ENCODE results near the gene KCTD13.
A peak's percentile ranks its signal among the peaks of the same experiment; 100 is the strongest.
"Not testable (repeated sequence)": the region's sequence is repeated elsewhere in the genome, so short reads cannot be mapped to it uniquely, and the experiment has no call there.

The KCTD13 gene

GRCh38 chr16:29921034-29921385, 5.0 kb downstream of the KCTD13 start:
- peaks cover 55% of the 10 kb centered on the region for H3K36me3 Mint-ChIP-seq (ENCODE audit: low read depth)
- H3K9me3 Mint-ChIP-seq: no peaks in the 10 kb centered on the region
- H3K27me3 Mint-ChIP-seq: no peaks in the 10 kb centered on the region
- no peak overlapping the region for H3K4me3 Mint-ChIP-seq
- peaks cover 23% of the 10 kb centered on the region for H3K4me1 Mint-ChIP-seq (ENCODE audit: low read depth)
- H3K27ac Mint-ChIP-seq: no peak overlapping the region

GRCh38 chr16:29920288-29921033, 5.6 kb downstream of the KCTD13 start:
- no peaks in the 10 kb centered on the region for H3K9me3 Mint-ChIP-seq
- H3K36me3 Mint-ChIP-seq (ENCODE audit: low read depth): peaks cover 60% of the 10 kb centered on the region
- no peaks in the 10 kb centered on the region for H3K27me3 Mint-ChIP-seq
- H3K27ac Mint-ChIP-seq: no peak overlapping the region
- H3K4me3 Mint-ChIP-seq: no peak overlapping the region
- peaks cover 29% of the 10 kb centered on the region for H3K4me1 Mint-ChIP-seq (ENCODE audit: low read depth)

- no peak overlapping the region for H3K4me3 Mint-ChIP-seq
- H3K27me3 Mint-ChIP-seq: no peaks in the 10 kb centered on the region
- peaks cover 16% of the 10 kb centered on the region for H3K4me1 Mint-ChIP-seq (ENCODE audit: low read depth)
- H3K36me3 Mint-ChIP-seq (ENCODE audit: low read depth): peaks cover 58% of the 10 kb centered on the region
- H3K27ac Mint-ChIP-seq: no peak overlapping the region
- H3K9me3 Mint-ChIP-seq: no peaks in the 10 kb centered on the region
Measured at GRCh38 chr16:29916979-29917378, 9.0 kb downstream of the KCTD13 start.

- H3K27me3 Mint-ChIP-seq: no peaks in the 10 kb centered on the region
- H3K27ac Mint-ChIP-seq: peak overlapping the region; percentile 50
- H3K4me3 Mint-ChIP-seq: no peak overlapping the region
- H3K36me3 Mint-ChIP-seq (ENCODE audit: low read depth): peaks cover 50% of the 10 kb centered on the region
- no peaks in the 10 kb centered on the region for H3K9me3 Mint-ChIP-seq
- peaks cover 16% of the 10 kb centered on the region for H3K4me1 Mint-ChIP-seq (ENCODE audit: low read depth)
Measured at GRCh38 chr16:29915590-29916247, 10.3 kb downstream of the KCTD13 start.

GRCh38 chr16:29913514-29913913, 12.5 kb downstream of the KCTD13 start:
- Mint-ChIP-seq H3K27ac (no peak overlapping the region), H3K9me3 (no peaks in the 10 kb centered on the region)

GRCh38 chr16:29912087-29912486, 13.9 kb downstream of the KCTD13 start:
- Mint-ChIP-seq H3K27me3 (no peaks in the 10 kb centered on the region), H3K4me3 (no peak overlapping the region), H3K4me1 (ENCODE audit: low read depth) (peaks cover 16% of the 10 kb centered on the region), H3K27ac (no peak overlapping the region), H3K9me3 (no peaks in the 10 kb centered on the region), H3K36me3 (ENCODE audit: low read depth) (peaks cover 31% of the 10 kb centered on the region)

More at GRCh38 chr16:29913514-29913913, 12.5 kb downstream of the KCTD13 start:
- Mint-ChIP-seq H3K4me3 (no peak overlapping the region), H3K4me1 (ENCODE audit: low read depth) (peaks cover 16% of the 10 kb centered on the region), H3K36me3 (ENCODE audit: low read depth) (peaks cover 38% of the 10 kb centered on the region), H3K27me3 (no peaks in the 10 kb centered on the region)

- Mint-ChIP-seq H3K27me3 (no peaks in the 10 kb centered on the region), H3K4me1 (ENCODE audit: low read depth) (peaks cover 13% of the 10 kb centered on the region), H3K9me3 (no peaks in the 10 kb centered on the region), H3K27ac (no peak overlapping the region), H3K4me3 (no peak overlapping the region), H3K36me3 (ENCODE audit: low read depth) (peaks cover 27% of the 10 kb centered on the region)
Measured at GRCh38 chr16:29911676-29912010, 14.4 kb downstream of the KCTD13 start.

- Mint-ChIP-seq H3K27ac (no peak overlapping the region), H3K27me3 (no peaks in the 10 kb centered on the region), H3K36me3 (ENCODE audit: low read depth) (peaks cover 24% of the 10 kb centered on the region), H3K9me3 (no peaks in the 10 kb centered on the region), H3K4me1 (ENCODE audit: low read depth) (peaks cover 8% of the 10 kb centered on the region), H3K4me3 (no peak overlapping the region)
Measured at GRCh38 chr16:29910819-29911675, 15.0 kb downstream of the KCTD13 start.

- not testable (repeated sequence) for H3K4me3 Mint-ChIP-seq; H3K9me3 Mint-ChIP-seq; H3K4me1 Mint-ChIP-seq (ENCODE audit: low read depth); H3K27ac Mint-ChIP-seq; H3K27me3 Mint-ChIP-seq
- peaks cover 14% of the 10 kb centered on the region for H3K36me3 Mint-ChIP-seq (ENCODE audit: low read depth)
Measured at GRCh38 chr16:29909851-29910250, 16.2 kb downstream of the KCTD13 start.

GRCh38 chr16:29909391-29909790, 16.6 kb downstream of the KCTD13 start:
- Mint-ChIP-seq H3K4me3 (no peak overlapping the region), H3K36me3 (ENCODE audit: low read depth) (peaks cover 14% of the 10 kb centered on the region), H3K9me3 (no peaks in the 10 kb centered on the region), H3K27me3 (no peaks in the 10 kb centered on the region), H3K27ac (peak overlapping the region; percentile 37), H3K4me1 (ENCODE audit: low read depth) (no peaks in the 10 kb centered on the region)

- Mint-ChIP-seq H3K27ac (no peak overlapping the region), H3K4me3 (no peak overlapping the region), H3K36me3 (ENCODE audit: low read depth) (peaks cover 14% of the 10 kb centered on the region), H3K27me3 (no peaks in the 10 kb centered on the region), H3K4me1 (ENCODE audit: low read depth) (no peaks in the 10 kb centered on the region), H3K9me3 (no peaks in the 10 kb centered on the region)
Measured at GRCh38 chr16:29908719-29909220, 17.3 kb downstream of the KCTD13 start.

GRCh38 chr16:29907973-29908372, 18.1 kb downstream of the KCTD13 start:
- Mint-ChIP-seq H3K27me3 (no peaks in the 10 kb centered on the region), H3K27ac (no peak overlapping the region), H3K36me3 (ENCODE audit: low read depth) (peaks cover 8% of the 10 kb centered on the region), H3K4me1 (ENCODE audit: low read depth) (peaks cover 4% of the 10 kb centered on the region), H3K9me3 (no peaks in the 10 kb centered on the region), H3K4me3 (no peak overlapping the region)

- no peaks in the 10 kb centered on the region for H3K27me3 Mint-ChIP-seq
- no peak overlapping the region for H3K4me3 Mint-ChIP-seq
- H3K36me3 Mint-ChIP-seq (ENCODE audit: low read depth): peaks cover 5% of the 10 kb centered on the region
- H3K9me3 Mint-ChIP-seq: no peaks in the 10 kb centered on the region
- H3K27ac Mint-ChIP-seq: no peak overlapping the region
- H3K4me1 Mint-ChIP-seq (ENCODE audit: low read depth): peaks cover 4% of the 10 kb centered on the region
Measured at GRCh38 chr16:29906520-29907244, 19.3 kb downstream of the KCTD13 start.

- peaks cover 5% of the 10 kb centered on the region for H3K36me3 Mint-ChIP-seq (ENCODE audit: low read depth)
- H3K4me1 Mint-ChIP-seq (ENCODE audit: low read depth): peaks cover 6% of the 10 kb centered on the region
- no peaks in the 10 kb centered on the region for H3K9me3 Mint-ChIP-seq
- no peaks in the 10 kb centered on the region for H3K27me3 Mint-ChIP-seq
- H3K27ac Mint-ChIP-seq: no peak overlapping the region
- no peak overlapping the region for H3K4me3 Mint-ChIP-seq
Measured at GRCh38 chr16:29905668-29906067, 20.4 kb downstream of the KCTD13 start.
